GM12875 (cell line): ENCODE data around the gene CABLES1.
"Not testable (repeated sequence)": the region's sequence is repeated elsewhere in the genome, so short reads cannot be mapped to it uniquely, and the experiment has no call there.

Experiments used
- H3K4me3 ChIP-seq: one replicate; pipeline ENCODE4 v1.5.1; 2011; ENCODE audit warnings: low read depth, low read length, control low read depth
- TF ChIP-seq, protein P1 (sequence below): IDR thresholded peaks from 2 replicates; pipeline ENCODE4 v1.5.1; 2011; ENCODE audit warnings: low read depth, mild to moderate bottlenecking, control low read depth, inconsistent platforms, low read length, moderate library complexity, borderline replicate concordance; ENCODE audit not compliant: insufficient read depth

CABLES1 gene

DNA sequence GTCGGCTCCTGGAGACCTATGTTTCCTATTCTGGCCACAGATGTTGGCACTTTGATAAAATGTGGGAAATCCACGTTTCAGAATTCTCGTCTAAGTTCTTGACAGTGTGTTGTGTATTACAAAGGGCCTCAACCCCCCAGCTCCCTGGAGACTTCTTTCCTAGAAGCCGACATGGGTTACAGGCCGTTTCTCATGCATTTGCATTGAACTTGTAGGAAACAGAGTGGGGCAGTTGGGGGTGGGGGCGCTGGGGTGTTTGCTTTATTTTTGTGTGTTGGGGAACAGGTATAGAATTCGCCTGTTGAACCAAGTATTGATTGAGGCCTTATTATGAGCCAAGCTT lies 104.0 kb downstream of the CABLES1 start:
- H3K4me3 ChIP-seq: no peak overlapping the region
- TF ChIP-seq, protein P1, sequence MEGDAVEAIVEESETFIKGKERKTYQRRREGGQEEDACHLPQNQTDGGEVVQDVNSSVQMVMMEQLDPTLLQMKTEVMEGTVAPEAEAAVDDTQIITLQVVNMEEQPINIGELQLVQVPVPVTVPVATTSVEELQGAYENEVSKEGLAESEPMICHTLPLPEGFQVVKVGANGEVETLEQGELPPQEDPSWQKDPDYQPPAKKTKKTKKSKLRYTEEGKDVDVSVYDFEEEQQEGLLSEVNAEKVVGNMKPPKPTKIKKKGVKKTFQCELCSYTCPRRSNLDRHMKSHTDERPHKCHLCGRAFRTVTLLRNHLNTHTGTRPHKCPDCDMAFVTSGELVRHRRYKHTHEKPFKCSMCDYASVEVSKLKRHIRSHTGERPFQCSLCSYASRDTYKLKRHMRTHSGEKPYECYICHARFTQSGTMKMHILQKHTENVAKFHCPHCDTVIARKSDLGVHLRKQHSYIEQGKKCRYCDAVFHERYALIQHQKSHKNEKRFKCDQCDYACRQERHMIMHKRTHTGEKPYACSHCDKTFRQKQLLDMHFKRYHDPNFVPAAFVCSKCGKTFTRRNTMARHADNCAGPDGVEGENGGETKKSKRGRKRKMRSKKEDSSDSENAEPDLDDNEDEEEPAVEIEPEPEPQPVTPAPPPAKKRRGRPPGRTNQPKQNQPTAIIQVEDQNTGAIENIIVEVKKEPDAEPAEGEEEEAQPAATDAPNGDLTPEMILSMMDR: no peak

DNA sequence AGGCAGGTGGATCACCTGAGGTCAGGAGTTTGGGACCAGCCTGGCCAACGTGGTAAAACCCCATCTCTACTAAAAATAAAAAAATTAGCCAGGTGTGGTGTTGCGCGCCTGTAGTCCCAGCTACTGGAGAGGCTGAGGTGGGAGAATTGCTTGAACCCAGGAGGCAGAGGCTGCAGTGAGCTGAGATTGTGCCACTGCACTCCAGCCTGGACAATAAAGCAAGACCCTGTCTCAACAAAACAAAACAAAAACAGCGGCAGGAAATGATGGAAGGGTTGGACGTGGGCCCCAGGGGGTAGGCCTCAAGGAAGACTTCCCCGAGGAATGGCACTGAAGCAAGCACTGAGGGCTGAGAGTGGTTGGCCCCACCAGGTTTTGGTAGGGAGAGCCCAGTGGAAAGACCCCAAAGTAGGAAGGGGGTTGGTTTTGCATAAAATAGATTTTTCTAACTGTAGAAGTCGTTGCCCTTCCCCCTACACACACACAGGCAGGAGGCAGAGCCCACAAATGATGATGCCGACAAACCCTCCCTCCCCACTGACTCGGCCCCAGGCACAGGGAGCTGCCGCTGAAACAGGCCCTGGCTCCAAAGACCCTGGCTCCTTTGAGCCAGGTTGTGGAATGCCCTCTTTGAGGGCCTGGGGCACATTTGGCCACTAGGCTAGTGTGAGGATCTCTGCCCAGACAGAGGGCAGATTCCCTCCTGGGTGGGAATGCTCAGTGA lies 104.8 kb downstream of the CABLES1 start:
- TF ChIP-seq, protein P1: no peak
- H3K4me3 ChIP-seq: no peak overlapping the region

DNA sequence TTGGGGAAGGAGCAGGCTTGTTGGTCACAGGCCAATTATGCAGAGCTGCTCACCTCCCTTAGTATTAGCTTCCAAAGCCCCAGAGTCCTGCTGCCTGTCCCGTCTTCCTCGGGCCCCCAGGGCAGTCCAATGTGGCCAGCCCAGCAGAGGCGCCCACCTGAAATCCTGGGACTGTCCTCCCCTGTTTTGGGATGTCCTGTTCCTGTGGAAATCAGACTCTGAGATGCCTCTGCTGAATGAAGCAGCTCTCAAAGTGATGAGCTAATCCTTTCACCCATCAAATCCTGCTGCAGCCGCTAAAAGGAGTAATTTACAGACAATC lies 105.3 kb downstream of the CABLES1 start:
- no peak overlapping the region for H3K4me3 ChIP-seq
- TF ChIP-seq, protein P1: no peak

DNA sequence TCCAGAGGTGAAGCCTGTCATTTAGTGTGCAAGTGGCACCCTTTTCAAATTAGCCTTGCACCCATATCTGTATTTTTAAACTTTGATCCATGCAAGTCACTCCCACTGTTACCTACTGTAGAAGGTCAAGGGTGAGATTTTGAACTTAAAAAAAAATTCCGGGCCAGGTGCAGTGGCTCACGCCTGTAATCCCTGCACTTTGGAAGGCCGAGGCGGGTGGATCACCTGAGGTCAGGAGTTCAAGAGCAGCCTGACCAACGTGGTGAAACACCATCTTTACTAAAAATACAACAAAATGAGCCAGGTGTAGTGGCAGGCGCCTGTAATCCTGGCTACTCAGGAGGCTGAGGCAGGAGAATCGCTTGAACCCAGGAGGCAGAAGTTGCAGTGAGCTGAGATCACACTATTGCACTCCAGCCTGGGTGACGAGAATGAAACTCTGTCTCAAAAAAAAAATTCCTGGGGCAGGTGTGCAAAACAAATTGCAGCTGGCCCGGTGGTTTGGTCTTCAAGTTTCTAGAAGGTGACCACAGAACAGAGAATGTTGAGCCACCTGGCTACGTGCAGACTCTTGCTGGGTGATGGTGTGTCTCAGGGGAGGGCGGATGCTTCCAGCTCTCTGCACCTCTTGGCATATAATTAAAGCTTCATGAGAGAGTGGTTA lies 106.7 kb downstream of the CABLES1 start:
- not testable (repeated sequence) for H3K4me3 ChIP-seq

DNA sequence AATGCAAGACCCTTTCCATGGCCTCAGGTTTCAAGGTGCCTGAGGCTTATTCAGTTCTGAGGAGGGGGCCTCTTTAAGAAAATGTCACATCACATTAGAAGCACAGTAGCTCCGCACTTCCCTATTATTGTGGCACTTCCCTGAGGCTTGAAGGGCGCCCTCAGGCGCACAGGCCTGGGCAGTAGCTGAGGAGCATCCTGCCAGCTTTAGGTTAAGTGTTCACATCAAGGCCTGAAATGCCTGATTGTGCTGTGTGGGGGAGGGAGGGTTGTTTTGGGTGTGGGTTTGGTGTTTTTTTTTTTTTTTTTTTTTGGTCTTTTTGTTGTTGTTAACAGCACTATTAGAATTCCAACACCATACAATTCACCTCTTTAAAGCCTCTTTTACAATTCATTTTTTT lies 107.9 kb downstream of the CABLES1 start:
- no peak overlapping the region for H3K4me3 ChIP-seq
- TF ChIP-seq, protein P1: no peak

DNA sequence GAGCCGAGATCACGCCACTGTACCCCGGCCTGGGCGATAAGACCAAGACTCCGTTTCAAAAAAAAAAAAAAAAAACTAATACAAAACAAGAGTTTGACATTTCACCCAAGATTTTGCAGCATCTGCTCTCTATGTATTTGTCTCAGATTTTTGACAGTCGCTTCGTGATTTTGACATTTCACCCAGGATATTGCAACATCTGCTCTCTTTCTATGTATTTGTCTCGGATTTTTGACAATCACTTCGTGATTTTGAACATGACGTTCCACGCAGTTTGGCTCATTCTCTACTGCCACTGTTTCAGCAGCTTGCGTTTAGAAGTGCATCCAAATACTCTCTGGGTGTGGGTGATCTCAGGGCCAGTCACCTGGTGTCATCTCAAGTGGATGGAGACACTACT lies 108.5 kb downstream of the CABLES1 start:
- no peak overlapping the region for H3K4me3 ChIP-seq
- TF ChIP-seq, protein P1: no peak

DNA sequence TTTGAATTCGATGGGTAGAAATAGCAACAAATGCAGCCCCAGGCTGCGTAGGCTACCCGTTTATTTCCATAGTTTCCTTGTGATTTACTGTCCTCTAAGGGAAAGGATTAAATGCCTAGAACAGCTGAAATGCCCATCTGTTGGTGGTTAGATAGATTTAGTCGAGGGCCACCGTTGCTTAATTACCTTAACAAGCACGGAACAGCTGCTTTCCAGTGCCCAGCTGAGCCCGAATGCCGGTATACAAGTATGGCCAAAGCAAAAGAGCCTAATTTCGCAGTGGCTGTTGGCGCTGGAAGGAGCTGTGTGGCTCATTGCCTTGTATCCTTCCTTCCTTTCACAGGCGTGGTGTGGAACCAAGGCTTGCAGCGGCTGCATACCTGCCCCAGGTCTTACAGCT lies 109.1 kb downstream of the CABLES1 start:
- TF ChIP-seq, protein P1: no peak
- H3K4me3 ChIP-seq: no peak overlapping the region

DNA sequence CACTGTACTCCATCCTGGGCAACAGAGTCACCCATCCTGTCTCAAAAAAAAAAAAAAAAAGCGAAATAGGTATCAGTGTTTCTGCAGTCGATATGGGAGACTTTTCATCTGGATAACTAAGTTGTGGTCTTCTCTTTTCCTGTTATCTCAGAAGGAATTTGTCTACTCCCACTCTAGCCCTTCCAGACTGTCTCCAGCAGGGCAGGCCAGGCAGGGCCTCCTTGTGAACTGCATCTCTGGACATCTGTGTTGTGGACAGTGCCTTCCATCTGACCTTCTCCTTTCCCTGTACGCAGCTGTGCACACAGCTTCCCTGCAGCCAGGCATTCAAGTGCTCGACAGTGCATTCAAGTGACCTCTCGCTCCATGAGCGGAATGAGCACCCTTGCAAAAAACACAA lies 110.2 kb downstream of the CABLES1 start:
- no peak overlapping the region for H3K4me3 ChIP-seq
- TF ChIP-seq, protein P1: no peak
